Hepatocyte (in vitro differentiated cells): ENCODE results near the gene ITGA1. TPM values are rescaled to one million over a fixed set of nuclear protein-coding genes. Genes with fewer than 3 reads are reported as not detected.
"Not testable (repeated sequence)": the region's sequence is repeated elsewhere in the genome, so short reads cannot be mapped to it uniquely, and the experiment has no call there.

Source experiments
- DNase-seq: peaks from one replicate; pipeline ENCODE4 v3.0.0-alpha.2; 2016; ENCODE audit warnings: low spot score
- H2AFZ ChIP-seq: fragments of 200-600 bp; sonication (generic); 2 replicates; pipeline ENCODE4 v1.6.0; 2016; ENCODE audit warnings: antibody characterized with exemption, mild to moderate bottlenecking
- H3K27ac ChIP-seq: fragments of 200-600 bp; sonication (generic); 2 replicates; pipeline ENCODE4 v1.5.1; 2016; ENCODE audit warnings: mild to moderate bottlenecking
- H3K27me3 ChIP-seq: fragments of 200-600 bp; sonication (generic); 2 replicates; pipeline ENCODE4 v1.6.1; 2016
- H3K36me3 ChIP-seq: fragments of 200-600 bp; sonication (generic); replicated peaks from 2 replicates; pipeline ENCODE4 v1.5.1; 2016; ENCODE audit warnings: low read depth; ENCODE audit not compliant: insufficient read depth
- H3K4me1 ChIP-seq: fragments of 200-600 bp; sonication (generic); 2 replicates; pipeline ENCODE4 v1.5.1; 2016; ENCODE audit warnings: mild to moderate bottlenecking, moderate library complexity; ENCODE audit not compliant: insufficient read depth
- H3K4me2 ChIP-seq: fragments of 200-600 bp; sonication (generic); 2 replicates; pipeline ENCODE4 v1.6.0; 2016
- H3K4me3 ChIP-seq: fragments of 200-600 bp; sonication (generic); 2 replicates; pipeline ENCODE4 v1.5.1; 2016; ENCODE audit warnings: mild to moderate bottlenecking
- H3K79me2 ChIP-seq: fragments of 200-600 bp; sonication (generic); 2 replicates; pipeline ENCODE4 v1.6.0; 2017; ENCODE audit warnings: mild to moderate bottlenecking
- H3K9me2 ChIP-seq: fragments of 200-600 bp; sonication (generic); replicated peaks from 2 replicates; pipeline ENCODE4 v1.6.0; 2017; ENCODE audit warnings: mild to moderate bottlenecking; ENCODE audit not compliant: insufficient read depth
- H3K9me3 ChIP-seq: fragments of 200-600 bp; sonication (generic); 2 replicates; pipeline ENCODE4 v1.5.1; 2016; ENCODE audit warnings: low read depth, mild to moderate bottlenecking
- H4K20me1 ChIP-seq: fragments of 200-600 bp; sonication (generic); 2 replicates; pipeline ENCODE4 v1.6.0; 2016; ENCODE audit warnings: mild to moderate bottlenecking; ENCODE audit not compliant: insufficient read depth, poor library complexity, severe bottlenecking
- CTCF ChIP-seq: fragments of 200-600 bp; sonication (generic); IDR thresholded peaks from 2 replicates; pipeline ENCODE4 v1.5.1; 2016; ENCODE audit warnings: antibody characterized with exemption, mild to moderate bottlenecking; ENCODE audit not compliant: poor library complexity
- EZH2 ChIP-seq: fragments of 200-600 bp; sonication (generic); IDR thresholded peaks from 2 replicates; pipeline ENCODE4 v1.6.1; 2016; ENCODE audit warnings: antibody characterized with exemption, mild to moderate bottlenecking, borderline replicate concordance
- EZH2phosphoT487 ChIP-seq: fragments of 200-600 bp; sonication (generic); IDR thresholded peaks from one replicate; pipeline ENCODE4 v1.6.1; 2018; ENCODE audit warnings: antibody characterized with exemption, mild to moderate bottlenecking, low read depth, moderate library complexity; ENCODE audit not compliant: unreplicated experiment, severe bottlenecking
- WGBS: methylation state at CpG from one replicate; pipeline ENCODE4 v1.1.6; 2016; ENCODE audit warnings: low lambda C conversion rate; ENCODE audit errors: missing lambda C conversion rate; 5-methylcytosine and 5-hydroxymethylcytosine counted together
- polyA plus RNA-seq: library from polyadenylated mRNA; unstranded; fragments of >200 nt; fragmentation: Nextera tagmentation; extraction: Ambion mirVana; gene quantifications from 2 replicates; pipeline ENCODE4 v1.2.1, GENCODE V29; 2016
- total RNA-seq: library from RNA; depleted of rRNA; stranded (reverse); fragments of >200 nt; gene quantifications from 2 replicates; pipeline ENCODE4 v1.2.3, GENCODE V29; 2014

The ITGA1 gene
- total and polyA plus RNA-seq, 2 experiments from 2014 or later, result 15.0 to 40.3 TPM

DNA sequence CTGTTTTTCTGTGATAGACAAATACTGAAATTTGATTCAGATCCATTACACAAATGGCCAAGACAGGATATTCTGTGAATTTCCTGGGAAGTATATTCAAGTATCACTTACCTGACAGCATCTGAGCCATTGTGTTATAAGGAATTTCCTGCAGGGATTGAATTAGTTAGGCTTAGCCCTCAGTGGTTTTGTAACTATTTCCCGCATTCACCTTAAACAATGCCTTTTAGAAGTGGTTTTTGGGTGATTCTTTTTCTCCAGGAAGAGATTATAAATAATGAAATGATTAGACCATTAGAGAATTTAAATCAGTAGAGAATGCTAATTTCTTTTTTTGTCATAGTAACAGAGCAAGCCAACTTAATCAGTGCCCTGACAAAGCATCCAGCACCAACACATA, 30.6 kb downstream of the ITGA1 start:
- no peaks in the 10 kb centered on the region for H3K9me2 ChIP-seq
- H3K4me1 ChIP-seq, result no peaks in the 10 kb centered on the region
- WGBS, result 85% methylated on average over 1 of the region's 1 CpG
- H3K4me3 ChIP-seq, result no peak overlapping the region
- H3K36me3 ChIP-seq, result no peaks in the 10 kb centered on the region
- H2AFZ ChIP-seq, result no peak overlapping the region
- TF ChIP-seq EZH2phosphoT487 (no peak), EZH2 (no peak), CTCF (no peak)
- H4K20me1 ChIP-seq, result no peaks in the 10 kb centered on the region
- H3K27ac ChIP-seq, result no peak overlapping the region
- no peak for DNase-seq
- no peaks in the 10 kb centered on the region for H3K27me3 ChIP-seq
- no peak overlapping the region for H3K4me2 ChIP-seq
- H3K79me2 ChIP-seq, result peaks cover 14% of the 10 kb centered on the region
- H3K9me3 ChIP-seq, result no peaks in the 10 kb centered on the region

DNA sequence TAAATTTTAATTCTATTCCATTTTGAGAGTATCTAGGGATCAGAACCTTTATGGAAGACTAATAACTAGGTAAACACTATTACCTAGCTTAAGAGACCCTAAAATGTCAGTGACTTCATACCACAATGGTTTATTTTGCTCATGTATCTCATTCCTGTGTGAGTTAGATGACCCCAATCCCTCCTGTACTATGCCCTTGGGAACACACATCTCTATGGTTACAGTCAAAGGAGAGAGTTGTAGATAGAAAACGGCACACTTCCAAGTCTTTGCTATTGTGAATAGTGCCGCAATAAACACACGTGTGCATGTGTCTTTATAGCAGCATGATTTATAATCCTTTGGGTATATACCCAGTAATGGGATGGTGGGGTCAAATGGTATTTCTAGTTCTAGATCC, 31.1 kb downstream of the ITGA1 start:
- H3K36me3 ChIP-seq, H3K4me3 ChIP-seq, H3K27ac ChIP-seq, H3K4me2 ChIP-seq, H3K27me3 ChIP-seq, H2AFZ ChIP-seq, H3K9me2 ChIP-seq, H3K9me3 ChIP-seq, H4K20me1 ChIP-seq, H3K4me1 ChIP-seq, DNase-seq: not testable (repeated sequence)
- H3K79me2 ChIP-seq, result peaks cover 14% of the 10 kb centered on the region
- WGBS, result 84% methylated on average over 3 of the region's 3 CpGs

- no peak for DNase-seq
- Histone ChIP-seq H3K36me3 (no peaks in the 10 kb centered on the region), H3K9me3 (no peaks in the 10 kb centered on the region), H3K27me3 (no peaks in the 10 kb centered on the region), H3K4me3 (no peak overlapping the region), H3K9me2 (no peaks in the 10 kb centered on the region), H3K79me2 (peaks cover 8% of the 10 kb centered on the region), H3K4me2 (no peak overlapping the region), H2AFZ (no peak overlapping the region), H3K4me1 (no peaks in the 10 kb centered on the region), H3K27ac (no peak overlapping the region), H4K20me1 (no peaks in the 10 kb centered on the region)
- no peak for TF ChIP-seq EZH2
- TF ChIP-seq CTCF, result no peak
- no peak for TF ChIP-seq EZH2phosphoT487
- WGBS, result 86% methylated on average over 1 of the region's 1 CpG
Observed at GRCh38 chr5:52821901-52822300, 34.2 kb downstream of the ITGA1 start.

DNA sequence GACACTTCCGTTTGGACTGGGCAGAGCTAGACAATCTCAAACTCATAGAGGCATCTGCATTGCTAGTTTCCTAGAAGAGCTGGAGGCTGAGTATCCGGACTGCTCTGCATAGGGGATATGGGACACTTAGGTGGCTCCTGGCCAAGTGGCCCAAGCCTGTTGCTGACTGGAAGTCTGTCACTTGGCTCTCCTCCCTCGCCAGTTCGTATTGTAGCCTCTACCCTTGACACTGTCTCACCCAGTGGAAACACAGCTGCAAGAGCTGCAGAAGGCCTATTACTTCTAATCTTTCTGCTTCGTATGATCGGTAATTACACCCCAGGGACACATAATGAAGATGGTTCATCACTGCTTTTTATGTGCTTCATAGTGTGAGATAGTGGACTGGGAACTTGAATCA, 34.7 kb downstream of the ITGA1 start:
- no peaks in the 10 kb centered on the region for H3K36me3 ChIP-seq
- no peaks in the 10 kb centered on the region for H4K20me1 ChIP-seq
- no peak overlapping the region for H2AFZ ChIP-seq
- no peaks in the 10 kb centered on the region for H3K9me3 ChIP-seq
- WGBS, result 89% methylated on average over 6 of the region's 6 CpGs
- peaks cover 8% of the 10 kb centered on the region for H3K79me2 ChIP-seq
- H3K9me2 ChIP-seq, result no peaks in the 10 kb centered on the region
- TF ChIP-seq EZH2phosphoT487 (no peak), CTCF (no peak), EZH2 (no peak)
- no peak overlapping the region for H3K4me2 ChIP-seq
- H3K4me1 ChIP-seq, result no peaks in the 10 kb centered on the region
- no peak overlapping the region for H3K4me3 ChIP-seq
- DNase-seq, result no peak
- no peak overlapping the region for H3K27ac ChIP-seq
- no peaks in the 10 kb centered on the region for H3K27me3 ChIP-seq
